Ishikawa (cell line): Measurements from ENCODE around the gene TRPM1.

Source experiments
- CEBPB ChIP-seq: IDR thresholded peaks from 2 replicates; pipeline ENCODE4 v1.6.1; 2012
- CREB1 ChIP-seq: IDR thresholded peaks from 2 replicates; pipeline ENCODE4 v1.6.1; 2012; ENCODE audit warnings: low read depth
- EGR1 ChIP-seq: IDR thresholded peaks from 2 replicates; pipeline ENCODE4 v1.6.1; 2012
- EP300 ChIP-seq: IDR thresholded peaks from 2 replicates; pipeline ENCODE4 v1.6.1; 2012; ENCODE audit warnings: borderline replicate concordance
- FOXM1 ChIP-seq: IDR thresholded peaks from 2 replicates; pipeline ENCODE4 v1.6.1; 2012; ENCODE audit warnings: low read depth, borderline replicate concordance
- NFIC ChIP-seq: IDR thresholded peaks from 2 replicates; pipeline ENCODE4 v1.6.1; 2012
- RAD21 ChIP-seq: IDR thresholded peaks from 2 replicates; pipeline ENCODE4 v1.6.1; 2012; ENCODE audit warnings: low read depth
- TAF1 ChIP-seq: IDR thresholded peaks from 2 replicates; pipeline ENCODE4 v1.6.1; 2012; ENCODE audit warnings: low read depth, mild to moderate bottlenecking
- TCF12 ChIP-seq: IDR thresholded peaks from 2 replicates; pipeline ENCODE4 v1.6.1; 2012; ENCODE audit warnings: low read depth
- TEAD4 ChIP-seq: IDR thresholded peaks from 2 replicates; pipeline ENCODE4 v1.6.1; 2012
- YY1 ChIP-seq: IDR thresholded peaks from 2 replicates; pipeline ENCODE4 v1.6.1; 2012; ENCODE audit warnings: low read depth
- ZBTB7A ChIP-seq: IDR thresholded peaks from 2 replicates; pipeline ENCODE4 v1.6.1; 2012; ENCODE audit warnings: low read depth
- TF ChIP-seq, protein P1 (sequence below): IDR thresholded peaks from 2 replicates; pipeline ENCODE4 v1.6.1; 2012
- TF ChIP-seq, protein P2 (sequence below): IDR thresholded peaks from 2 replicates; pipeline ENCODE4 v1.6.1; 2012
- TF ChIP-seq, protein P3 (sequence below): IDR thresholded peaks from 2 replicates; pipeline ENCODE4 v1.6.1; 2012; ENCODE audit warnings: low read depth, mild to moderate bottlenecking

The TRPM1 gene

DNA sequence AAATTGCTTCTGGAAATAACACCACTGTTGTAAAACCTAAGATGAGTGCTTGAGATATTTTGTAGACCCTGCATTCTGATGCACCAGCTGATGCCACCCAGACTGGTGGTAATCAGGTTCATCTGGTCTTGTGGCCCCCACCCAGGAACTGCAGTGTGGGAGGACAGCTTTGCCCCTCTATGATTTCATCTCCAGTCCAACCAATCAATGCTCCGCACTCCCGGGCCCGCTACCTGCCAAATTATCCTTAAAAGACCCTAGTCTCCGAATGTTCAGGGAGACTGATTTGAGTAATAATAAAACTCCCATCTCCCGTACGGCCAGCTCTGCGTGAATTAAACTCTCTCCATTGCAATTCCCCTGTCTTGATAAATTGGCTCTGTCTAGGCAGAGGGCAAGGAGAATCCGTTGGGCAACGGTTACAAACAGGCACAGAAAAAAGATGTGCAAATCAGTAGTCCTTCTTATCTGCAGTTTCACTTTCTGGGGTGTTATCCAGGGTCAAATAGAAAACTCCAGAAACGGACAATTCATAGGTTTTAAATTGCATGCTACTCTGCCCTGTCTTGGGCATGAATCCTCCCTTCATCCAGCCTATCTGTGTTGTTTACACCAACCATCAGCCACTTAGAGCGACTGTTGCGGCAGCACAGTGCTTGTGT is 29.2 kb upstream of the TRPM1 start:
- TF ChIP-seq, protein P1, sequence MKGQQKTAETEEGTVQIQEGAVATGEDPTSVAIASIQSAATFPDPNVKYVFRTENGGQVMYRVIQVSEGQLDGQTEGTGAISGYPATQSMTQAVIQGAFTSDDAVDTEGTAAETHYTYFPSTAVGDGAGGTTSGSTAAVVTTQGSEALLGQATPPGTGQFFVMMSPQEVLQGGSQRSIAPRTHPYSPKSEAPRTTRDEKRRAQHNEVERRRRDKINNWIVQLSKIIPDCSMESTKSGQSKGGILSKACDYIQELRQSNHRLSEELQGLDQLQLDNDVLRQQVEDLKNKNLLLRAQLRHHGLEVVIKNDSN = no peak
- TF ChIP-seq, protein P2, sequence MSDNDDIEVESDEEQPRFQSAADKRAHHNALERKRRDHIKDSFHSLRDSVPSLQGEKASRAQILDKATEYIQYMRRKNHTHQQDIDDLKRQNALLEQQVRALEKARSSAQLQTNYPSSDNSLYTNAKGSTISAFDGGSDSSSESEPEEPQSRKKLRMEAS = no peak
- TF ChIP-seq FOXM1 (no peak), EP300 (no peak), CEBPB (no peak), ZBTB7A (no peak), TCF12 (no peak), YY1 (no peak), TAF1 (no peak), NFIC (no peak), CREB1 (no peak), EGR1 (no peak), RAD21 (no peak)
- TF ChIP-seq, protein P3, sequence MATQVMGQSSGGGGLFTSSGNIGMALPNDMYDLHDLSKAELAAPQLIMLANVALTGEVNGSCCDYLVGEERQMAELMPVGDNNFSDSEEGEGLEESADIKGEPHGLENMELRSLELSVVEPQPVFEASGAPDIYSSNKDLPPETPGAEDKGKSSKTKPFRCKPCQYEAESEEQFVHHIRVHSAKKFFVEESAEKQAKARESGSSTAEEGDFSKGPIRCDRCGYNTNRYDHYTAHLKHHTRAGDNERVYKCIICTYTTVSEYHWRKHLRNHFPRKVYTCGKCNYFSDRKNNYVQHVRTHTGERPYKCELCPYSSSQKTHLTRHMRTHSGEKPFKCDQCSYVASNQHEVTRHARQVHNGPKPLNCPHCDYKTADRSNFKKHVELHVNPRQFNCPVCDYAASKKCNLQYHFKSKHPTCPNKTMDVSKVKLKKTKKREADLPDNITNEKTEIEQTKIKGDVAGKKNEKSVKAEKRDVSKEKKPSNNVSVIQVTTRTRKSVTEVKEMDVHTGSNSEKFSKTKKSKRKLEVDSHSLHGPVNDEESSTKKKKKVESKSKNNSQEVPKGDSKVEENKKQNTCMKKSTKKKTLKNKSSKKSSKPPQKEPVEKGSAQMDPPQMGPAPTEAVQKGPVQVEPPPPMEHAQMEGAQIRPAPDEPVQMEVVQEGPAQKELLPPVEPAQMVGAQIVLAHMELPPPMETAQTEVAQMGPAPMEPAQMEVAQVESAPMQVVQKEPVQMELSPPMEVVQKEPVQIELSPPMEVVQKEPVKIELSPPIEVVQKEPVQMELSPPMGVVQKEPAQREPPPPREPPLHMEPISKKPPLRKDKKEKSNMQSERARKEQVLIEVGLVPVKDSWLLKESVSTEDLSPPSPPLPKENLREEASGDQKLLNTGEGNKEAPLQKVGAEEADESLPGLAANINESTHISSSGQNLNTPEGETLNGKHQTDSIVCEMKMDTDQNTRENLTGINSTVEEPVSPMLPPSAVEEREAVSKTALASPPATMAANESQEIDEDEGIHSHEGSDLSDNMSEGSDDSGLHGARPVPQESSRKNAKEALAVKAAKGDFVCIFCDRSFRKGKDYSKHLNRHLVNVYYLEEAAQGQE = no peak

DNA sequence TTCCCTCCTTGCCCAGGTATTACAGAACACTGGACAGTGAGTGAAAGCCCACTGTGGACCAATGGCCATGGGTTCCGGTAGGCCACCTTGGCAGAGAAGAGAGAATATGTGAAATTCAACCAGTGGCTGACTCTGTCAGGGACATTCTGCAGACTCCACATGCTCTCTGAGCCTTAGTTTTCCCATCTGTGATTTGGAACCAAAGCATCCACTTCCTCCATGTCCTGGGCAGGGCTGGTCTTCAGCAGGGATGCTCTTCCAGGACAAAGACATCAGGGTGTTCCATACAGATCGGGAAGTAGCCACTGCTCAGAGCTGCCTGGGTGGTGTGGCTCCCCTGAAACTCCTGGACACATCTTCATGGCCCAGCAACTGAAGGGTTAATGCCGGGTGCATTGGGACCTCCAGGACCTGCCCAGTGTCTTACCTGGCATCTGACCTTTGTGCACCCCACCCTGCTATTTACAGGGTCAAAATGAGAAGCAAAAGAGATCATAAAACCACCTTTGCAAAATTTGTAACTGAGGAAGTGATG is 28.3 kb upstream of the TRPM1 start:
- TF ChIP-seq FOXM1 = no peak
- no peak for TF ChIP-seq RAD21
- no peak for TF ChIP-seq CREB1
- TF ChIP-seq EGR1 = no peak
- TF ChIP-seq, protein P2 = no peak
- no peak for TF ChIP-seq TAF1
- no peak for TF ChIP-seq CEBPB
- TF ChIP-seq, protein P1 = no peak
- TF ChIP-seq, protein P3 = no peak
- TF ChIP-seq ZBTB7A = no peak
- no peak for TF ChIP-seq EP300
- TF ChIP-seq TEAD4 = no peak
- no peak for TF ChIP-seq NFIC
- no peak for TF ChIP-seq TCF12
- TF ChIP-seq YY1 = no peak

DNA sequence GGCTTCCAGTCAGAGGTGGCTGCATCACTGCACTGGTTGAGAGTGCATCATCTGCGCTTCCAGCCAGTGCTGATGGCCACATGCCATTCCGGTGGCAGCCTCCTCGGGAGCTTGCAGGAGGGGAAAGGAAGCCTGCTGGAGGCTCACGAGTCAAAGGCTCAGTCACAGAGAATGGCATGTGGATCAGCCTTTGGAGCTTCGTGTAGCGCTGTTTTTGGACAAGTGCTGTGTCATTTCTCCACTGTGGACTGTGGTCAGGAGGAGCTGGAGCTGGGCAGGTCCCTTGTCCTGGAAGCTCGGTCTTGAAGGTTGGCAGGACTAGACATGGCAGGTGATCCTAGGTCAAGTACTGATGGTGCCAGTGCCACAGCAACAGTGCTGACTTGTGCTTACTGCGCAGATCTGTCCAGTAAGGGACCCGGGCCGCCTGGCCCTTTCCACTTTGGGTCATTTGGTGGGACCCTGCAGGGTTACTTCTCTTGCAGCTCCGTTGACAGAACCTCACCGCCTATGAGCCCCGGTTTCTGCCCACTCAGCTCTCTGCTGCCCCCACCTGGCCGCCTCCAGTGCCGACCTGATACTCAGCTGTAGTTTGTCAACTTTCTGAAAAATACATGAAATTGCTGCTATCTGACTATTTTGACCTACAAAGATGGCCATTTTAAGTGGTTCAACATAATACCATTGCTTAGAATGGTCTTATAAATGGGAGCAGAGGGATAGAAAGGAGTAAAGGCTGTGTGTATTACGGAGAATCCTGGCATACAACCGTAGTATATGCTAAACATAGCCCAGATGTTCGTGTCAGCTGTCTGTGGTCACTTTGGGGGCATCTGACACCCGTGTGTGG is 27.6 kb upstream of the TRPM1 start:
- TF ChIP-seq EP300 (no peak), ZBTB7A (no peak), YY1 (no peak), FOXM1 (no peak), RAD21 (peak; percentile 95), EGR1 (no peak), NFIC (no peak), CREB1 (no peak), TAF1 (0 out of 2 replicates have a peak, but pooled peaks have one; percentile 23), TEAD4 (no peak), CEBPB (no peak), TCF12 (no peak)
- TF ChIP-seq, protein P2 = 0 out of 2 replicates have a peak, but pooled peaks have one; percentile 24
- TF ChIP-seq, protein P1 = no peak
- TF ChIP-seq, protein P3 = no peak
